Naive thymus-derived CD4-positive, alpha-beta T cell (primary cell): Measurements from ENCODE around the gene NAPG. TPM values are rescaled to one million over a fixed set of nuclear protein-coding genes. Genes with fewer than 3 reads are reported as not detected.
A peak's percentile ranks its signal among the peaks of the same experiment; 100 is the strongest.

Source experiments
- ATAC-seq: fragments of 150-1000 bp; cut with Tn5 transposase; 2 replicates; pipeline ENCODE4 v1.10.0; 2021; ENCODE audit warnings: mild to moderate bottlenecking, moderate library complexity
- CTCF ChIA-PET: fragments of 350-600 bp; sonication (Branson Sonifier 250); formaldehyde crosslinking; loops from one replicate; lab custom pipeline; 2021; ENCODE audit warnings: antibody characterized with exemption; lab: Charles Lee
- POLR2A ChIA-PET: fragments of 350-600 bp; sonication (Branson Sonifier 250); formaldehyde crosslinking; loops from one replicate; lab custom pipeline; 2021; ENCODE audit warnings: antibody characterized with exemption, inconsistent platforms; lab: Charles Lee
- DNase-seq, 9 donors: peaks; one replicate each; pipeline versions ENCODE4 v3.0.0 to v3.0.0-alpha.2; 2020 to 2022; ENCODE audit warnings: mixed read lengths in 1 of 9
- H3K27ac ChIP-seq: one replicate; pipeline ENCODE4 v1.7.0; 2013; ENCODE audit warnings: mild to moderate bottlenecking, low read depth, low read length, moderate library complexity
- H3K27me3 ChIP-seq, 2 donors: one replicate each; pipeline ENCODE4 v1.7.0; 2013; ENCODE audit warnings: low read length in 2 of 2, mild to moderate bottlenecking in 2 of 2, moderate library complexity in 2 of 2; ENCODE audit not compliant: control insufficient read depth in 2 of 2, insufficient read depth in 2 of 2
- H3K36me3 ChIP-seq, 3 experiments: 1 replicate in 2 of 3; 2 replicates in 1 of 3; pipeline ENCODE4 v1.7.0; 2013; ENCODE audit warnings: low read length in 3 of 3, mild to moderate bottlenecking in 3 of 3, moderate library complexity in 1 of 3; ENCODE audit not compliant: insufficient read depth in 3 of 3, control insufficient read depth in 2 of 3
- H3K4me1 ChIP-seq, 2 donors: one replicate each; pipeline ENCODE4 v1.7.0; 2013; ENCODE audit warnings: low read length in 2 of 2, mild to moderate bottlenecking in 2 of 2, moderate library complexity in 1 of 2; ENCODE audit not compliant: control insufficient read depth in 2 of 2, insufficient read depth in 2 of 2
- H3K4me3 ChIP-seq: 2 replicates; pipeline ENCODE4 v1.7.0; 2013; ENCODE audit warnings: mild to moderate bottlenecking, low read length
- H3K9me3 ChIP-seq, 3 experiments: 1 replicate in 2 of 3; 2 replicates in 1 of 3; pipeline ENCODE4 v1.7.0; 2013; ENCODE audit warnings: low read length in 3 of 3; ENCODE audit not compliant: control insufficient read depth in 2 of 3
- H3K27ac Mint-ChIP-seq, 9 donors: one replicate each; pipeline ENCODE4 v1.8.0; 2020 to 2022; ENCODE audit warnings: mixed read lengths in 9 of 9, mild to moderate bottlenecking in 8 of 9, moderate library complexity in 5 of 9, inconsistent platforms in 2 of 9
- H3K27me3 Mint-ChIP-seq, 5 donors: one replicate each; pipeline ENCODE4 v1.8.0; 2021 to 2022; ENCODE audit warnings: mixed read lengths in 5 of 5, mild to moderate bottlenecking in 1 of 5
- H3K36me3 Mint-ChIP-seq, 5 donors: one replicate each; pipeline ENCODE4 v1.8.0; 2020 to 2022; ENCODE audit warnings: mixed read lengths in 5 of 5, mild to moderate bottlenecking in 3 of 5, inconsistent platforms in 1 of 5
- H3K4me1 Mint-ChIP-seq, 7 donors: one replicate each; pipeline ENCODE4 v1.8.0; 2020 to 2022; ENCODE audit warnings: mixed read lengths in 7 of 7, mild to moderate bottlenecking in 3 of 7, inconsistent platforms in 1 of 7
- H3K4me3 Mint-ChIP-seq, 10 donors: one replicate each; pipeline ENCODE4 v1.8.0; 2020 to 2022; ENCODE audit warnings: mild to moderate bottlenecking in 10 of 10, mixed read lengths in 10 of 10, moderate library complexity in 6 of 10, inconsistent platforms in 2 of 10
- H3K9me3 Mint-ChIP-seq, 11 donors: one replicate each; pipeline ENCODE4 v1.8.0; 2020 to 2022; ENCODE audit warnings: mixed read lengths in 11 of 11, mild to moderate bottlenecking in 4 of 11, inconsistent platforms in 1 of 11, moderate library complexity in 1 of 11
- intact Hi-C, 2 donors: fragments of 100-400 bp; cut with micrococcal nuclease; formaldehyde crosslinking; loops; one replicate each; pipeline ENCODE4 v1.15.1; 2023
- polyA plus RNA-seq, 2 donors: library from polyadenylated mRNA; unstranded; fragments of 300-500 nt; fragmentation: Illumina TruSeq; gene quantifications; one replicate each; pipeline ENCODE4 v1.2.3, GENCODE V29; 2021
- total RNA-seq, 6 experiments: library from RNA in 5 of 6; stranded (reverse) in 5 of 6; gene quantifications; 1 replicate in 5 of 6; 2 replicates in 1 of 6; pipeline ENCODE4 v1.2.3 and lab custom pipeline; 2021 to 2026

Gene NAPG
- total and polyA plus RNA-seq, 7 experiments from 2014 or later, result 10.2 to 35.7 (median 29.9) TPM

- H3K27me3 Mint-ChIP-seq, result no peaks in the 10 kb centered on the region
- Histone ChIP-seq H3K4me3 (no peak overlapping the region), H3K36me3 (peaks cover 0 to 21% (median 0%) of the 10 kb centered on the region in 3 experiments), H3K4me1 (no peaks in the 10 kb centered on the region), H3K9me3 (no peaks in the 10 kb centered on the region), H3K27me3 (no peaks in the 10 kb centered on the region), H3K27ac (no peak overlapping the region)
- H3K4me3 Mint-ChIP-seq, result peak overlapping the region in 8 of 10 donors; percentile 49 to 79 (median 68)
- DNase-seq (peak in 1 of 9 donors; percentile 6), ATAC-seq (peak; percentile 44)
- ChIA-PET POLR2A (no interaction called here), CTCF (interaction anchor here (0.9 to 1.5 kb wide), 3 partner anchors 13 to 67 kb away, joined by 3 to 5 read pairs (median 3); no protein-coding TSS in a partner anchor)
- peaks cover 0 to 19% (median 12%) of the 10 kb centered on the region in 5 donors for H3K36me3 Mint-ChIP-seq
- peak overlapping the region in 4 of 9 donors; percentile 25 to 76 (median 59) for H3K27ac Mint-ChIP-seq
- intact Hi-C loops, result loop anchor here (1.0 to 5.0 kb wide), 7 partner anchors 123 to 1479 kb away; no protein-coding TSS in a partner anchor
- H3K4me1 Mint-ChIP-seq, result peaks cover 6 to 16% (median 13%) of the 10 kb centered on the region in 7 donors
- no peaks in the 10 kb centered on the region for H3K9me3 Mint-ChIP-seq
Observed at GRCh38 chr18:10559553-10560451, 34.0 kb downstream of the NAPG start.

GRCh38 chr18:10560452-10561045, 34.7 kb downstream of the NAPG start:
- Histone ChIP-seq H3K36me3 (peaks cover 0 to 13% (median 0%) of the 10 kb centered on the region in 3 experiments), H3K4me1 (no peaks in the 10 kb centered on the region), H3K27me3 (no peaks in the 10 kb centered on the region), H3K9me3 (no peaks in the 10 kb centered on the region), H3K27ac (no peak overlapping the region), H3K4me3 (no peak overlapping the region)
- Mint-ChIP-seq H3K4me1 (peaks cover 6 to 16% (median 13%) of the 10 kb centered on the region in 7 donors), H3K27ac (peak overlapping the region in 3 of 9 donors; percentile 27 to 64 (median 54)), H3K27me3 (no peaks in the 10 kb centered on the region), H3K9me3 (no peaks in the 10 kb centered on the region), H3K36me3 (peaks cover 0 to 14% (median 7%) of the 10 kb centered on the region in 5 donors), H3K4me3 (peak overlapping the region in 8 of 10 donors; percentile 24 to 79 (median 50))
- DNase-seq, result peak; percentile 8 to 58 (median 42)
- CTCF ChIA-PET, result interaction anchor here (0.9 to 1.5 kb wide), 3 partner anchors 14 to 67 kb away, joined by 3 to 5 read pairs (median 3); no protein-coding TSS in a partner anchor
- ATAC-seq, result peak; percentile 67
- intact Hi-C loops, result loop anchor here (1.0 to 5.0 kb wide), 7 partner anchors 122 to 1478 kb away; no protein-coding TSS in a partner anchor
- POLR2A ChIA-PET, result no interaction called here

GRCh38 chr18:10562773-10563160, 36.9 kb downstream of the NAPG start:
- no peak overlapping the region for H3K27ac ChIP-seq
- H3K27me3 Mint-ChIP-seq, result no peaks in the 10 kb centered on the region
- no peak overlapping the region for H3K4me3 ChIP-seq
- H3K27ac Mint-ChIP-seq, result no peak overlapping the region
- no peaks in the 10 kb centered on the region for H3K27me3 ChIP-seq
- H3K4me1 ChIP-seq, result no peaks in the 10 kb centered on the region
- ChIA-PET POLR2A (no interaction called here), CTCF (interaction anchor here (0.6 kb wide), 1 partner anchor 9 kb away, joined by 3 read pairs; no protein-coding TSS in a partner anchor)
- H3K4me1 Mint-ChIP-seq, result peaks cover 6 to 16% (median 13%) of the 10 kb centered on the region in 7 donors
- DNase-seq (no peak), ATAC-seq (no peak)
- no peaks in the 10 kb centered on the region for H3K36me3 ChIP-seq
- intact Hi-C loops, result loop anchor here in 1 of 2 donors (5.0 kb wide), 1 partner anchor 225 kb away; no protein-coding TSS in a partner anchor
- peaks cover 0 to 3% (median 0%) of the 10 kb centered on the region in 5 donors for H3K36me3 Mint-ChIP-seq
- H3K9me3 Mint-ChIP-seq, result no peaks in the 10 kb centered on the region
- H3K9me3 ChIP-seq, result no peaks in the 10 kb centered on the region
- H3K4me3 Mint-ChIP-seq, result no peak overlapping the region

GRCh38 chr18:10563886-10564285, 38.1 kb downstream of the NAPG start:
- no peak for ATAC-seq
- no peaks in the 10 kb centered on the region for H3K27me3 ChIP-seq
- POLR2A ChIA-PET, result no interaction called here
- no peak for DNase-seq
- H3K27ac ChIP-seq, result no peak overlapping the region
- no peak overlapping the region for H3K27ac Mint-ChIP-seq
- no peaks in the 10 kb centered on the region for H3K27me3 Mint-ChIP-seq
- peaks cover 6 to 13% (median 13%) of the 10 kb centered on the region in 7 donors for H3K4me1 Mint-ChIP-seq
- H3K4me1 ChIP-seq, result no peaks in the 10 kb centered on the region
- intact Hi-C loops, result loop anchor here in 1 of 2 donors (5.0 kb wide), 1 partner anchor 223 kb away; no protein-coding TSS in a partner anchor
- CTCF ChIA-PET, result no interaction called here
- no peaks in the 10 kb centered on the region for H3K9me3 ChIP-seq
- H3K4me3 Mint-ChIP-seq, result no peak overlapping the region
- peaks cover 0 to 3% (median 0%) of the 10 kb centered on the region in 5 donors for H3K36me3 Mint-ChIP-seq
- no peak overlapping the region for H3K4me3 ChIP-seq
- H3K9me3 Mint-ChIP-seq, result no peaks in the 10 kb centered on the region
- H3K36me3 ChIP-seq, result no peaks in the 10 kb centered on the region

GRCh38 chr18:10564975-10565773, 39.3 kb downstream of the NAPG start:
- intact Hi-C loops, result loop anchor here in 1 of 2 donors (5.0 kb wide), 1 partner anchor 222 kb away; no protein-coding TSS in a partner anchor

GRCh38 chr18:10565835-10566234, 40.0 kb downstream of the NAPG start:
- Histone ChIP-seq H3K4me1 (no peaks in the 10 kb centered on the region), H3K9me3 (no peaks in the 10 kb centered on the region), H3K27me3 (no peaks in the 10 kb centered on the region), H3K36me3 (no peaks in the 10 kb centered on the region), H3K4me3 (no peak overlapping the region), H3K27ac (no peak overlapping the region)
- intact Hi-C loops, result no loop called here
- ChIA-PET CTCF (no interaction called here), POLR2A (no interaction called here)
- peaks cover 0 to 2% (median 2%) of the 10 kb centered on the region in 7 donors for H3K4me1 Mint-ChIP-seq
- H3K27ac Mint-ChIP-seq, result no peak overlapping the region
- DNase-seq, result no peak
- peaks cover 0 to 4% (median 0%) of the 10 kb centered on the region in 11 donors for H3K9me3 Mint-ChIP-seq
- H3K4me3 Mint-ChIP-seq, result no peak overlapping the region
- ATAC-seq, result no peak
- no peaks in the 10 kb centered on the region for H3K27me3 Mint-ChIP-seq
- H3K36me3 Mint-ChIP-seq, result peaks cover 0 to 6% (median 0%) of the 10 kb centered on the region in 5 donors

More at GRCh38 chr18:10564975-10565773, 39.3 kb downstream of the NAPG start:
- H3K4me3 Mint-ChIP-seq, result no peak overlapping the region
- peaks cover 0 to 6% (median 0%) of the 10 kb centered on the region in 5 donors for H3K36me3 Mint-ChIP-seq
- Histone ChIP-seq H3K9me3 (no peaks in the 10 kb centered on the region), H3K27ac (no peak overlapping the region), H3K4me1 (no peaks in the 10 kb centered on the region), H3K4me3 (no peak overlapping the region), H3K36me3 (no peaks in the 10 kb centered on the region), H3K27me3 (no peaks in the 10 kb centered on the region)
- ATAC-seq (no peak), DNase-seq (no peak)
- no peaks in the 10 kb centered on the region for H3K27me3 Mint-ChIP-seq
- CTCF ChIA-PET, result no interaction called here
- peaks cover 0 to 4% (median 0%) of the 10 kb centered on the region in 11 donors for H3K9me3 Mint-ChIP-seq
- POLR2A ChIA-PET, result no interaction called here
- H3K4me1 Mint-ChIP-seq, result peaks cover 2 to 9% (median 8%) of the 10 kb centered on the region in 7 donors
- H3K27ac Mint-ChIP-seq, result no peak overlapping the region
